Measurements from ENCODE around the gene NOSTRIN. TPM values are rescaled to one million over a fixed set of nuclear protein-coding genes. Genes with fewer than 3 reads are reported as not detected.

NOSTRIN gene
- total and polyA plus RNA-seq, 2 experiments from 2014 or later: 0.92 to 2.9 TPM

DNA sequence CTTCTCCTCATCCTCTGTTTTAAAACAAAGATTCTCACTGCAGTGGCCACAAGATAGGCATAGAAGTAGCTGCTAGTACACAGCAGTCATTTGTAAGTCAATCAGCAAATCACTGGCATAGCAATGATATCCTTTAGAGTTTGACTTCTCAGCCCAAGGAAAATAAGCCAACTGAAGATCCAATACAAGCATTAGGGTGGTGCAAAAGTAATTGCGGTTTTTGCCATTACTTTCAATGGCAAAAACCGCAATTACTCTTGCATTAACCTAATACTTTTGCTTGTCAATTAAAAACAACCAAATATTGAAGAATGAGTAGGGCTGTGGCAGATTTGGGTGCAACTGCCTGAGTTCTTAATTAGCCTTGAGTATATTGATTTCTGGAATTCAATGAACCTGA is 101.5 kb downstream of the NOSTRIN start:
- H3K36me3 ChIP-seq: no peaks in the 10 kb centered on the region
- no peak for DNase-seq (ENCODE audit: low read depth in 1 of 2, low spot score in 1 of 2)
- no peak overlapping the region for H3K27ac ChIP-seq
- TF ChIP-seq, protein P1, sequence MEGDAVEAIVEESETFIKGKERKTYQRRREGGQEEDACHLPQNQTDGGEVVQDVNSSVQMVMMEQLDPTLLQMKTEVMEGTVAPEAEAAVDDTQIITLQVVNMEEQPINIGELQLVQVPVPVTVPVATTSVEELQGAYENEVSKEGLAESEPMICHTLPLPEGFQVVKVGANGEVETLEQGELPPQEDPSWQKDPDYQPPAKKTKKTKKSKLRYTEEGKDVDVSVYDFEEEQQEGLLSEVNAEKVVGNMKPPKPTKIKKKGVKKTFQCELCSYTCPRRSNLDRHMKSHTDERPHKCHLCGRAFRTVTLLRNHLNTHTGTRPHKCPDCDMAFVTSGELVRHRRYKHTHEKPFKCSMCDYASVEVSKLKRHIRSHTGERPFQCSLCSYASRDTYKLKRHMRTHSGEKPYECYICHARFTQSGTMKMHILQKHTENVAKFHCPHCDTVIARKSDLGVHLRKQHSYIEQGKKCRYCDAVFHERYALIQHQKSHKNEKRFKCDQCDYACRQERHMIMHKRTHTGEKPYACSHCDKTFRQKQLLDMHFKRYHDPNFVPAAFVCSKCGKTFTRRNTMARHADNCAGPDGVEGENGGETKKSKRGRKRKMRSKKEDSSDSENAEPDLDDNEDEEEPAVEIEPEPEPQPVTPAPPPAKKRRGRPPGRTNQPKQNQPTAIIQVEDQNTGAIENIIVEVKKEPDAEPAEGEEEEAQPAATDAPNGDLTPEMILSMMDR (IDR thresholded peaks at IDR 0.05; ENCODE audit: low read depth, low read length): no peak
- no peaks in the 10 kb centered on the region for H3K9me3 ChIP-seq (ENCODE audit: low read depth)
- H3K4me3 ChIP-seq: no peak overlapping the region
- H3K27me3 ChIP-seq: no peaks in the 10 kb centered on the region
- no peaks in the 10 kb centered on the region for H3K4me1 ChIP-seq (ENCODE audit: low read depth)

DNA sequence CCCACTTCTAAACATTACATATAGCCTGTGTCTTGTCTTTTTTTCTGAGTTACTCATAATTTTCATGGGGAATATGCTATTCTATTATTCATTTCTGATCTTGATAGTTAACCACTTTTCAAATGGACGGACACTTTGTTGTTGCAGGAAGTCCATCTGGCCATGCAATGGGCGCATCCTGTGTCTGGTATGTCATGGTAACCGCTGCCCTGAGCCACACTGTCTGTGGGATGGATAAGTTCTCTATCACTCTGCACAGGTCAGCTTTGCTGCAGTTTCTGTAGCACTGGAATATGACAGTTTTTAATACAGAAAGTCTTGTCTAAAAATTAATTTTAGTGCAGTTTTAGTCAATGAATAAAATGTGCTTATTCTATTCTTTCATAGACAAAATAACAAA is 101.9 kb downstream of the NOSTRIN start:
- Histone ChIP-seq H3K27me3 (no peaks in the 10 kb centered on the region), H3K27ac (no peak overlapping the region), H3K9me3 (ENCODE audit: low read depth) (no peaks in the 10 kb centered on the region), H3K4me3 (no peak overlapping the region), H3K4me1 (ENCODE audit: low read depth) (no peaks in the 10 kb centered on the region), H3K36me3 (no peaks in the 10 kb centered on the region)
- TF ChIP-seq, protein P1 (IDR thresholded peaks at IDR 0.05; ENCODE audit: low read depth, low read length): no peak
- DNase-seq (ENCODE audit: low read depth in 1 of 2, low spot score in 1 of 2): no peak

DNA sequence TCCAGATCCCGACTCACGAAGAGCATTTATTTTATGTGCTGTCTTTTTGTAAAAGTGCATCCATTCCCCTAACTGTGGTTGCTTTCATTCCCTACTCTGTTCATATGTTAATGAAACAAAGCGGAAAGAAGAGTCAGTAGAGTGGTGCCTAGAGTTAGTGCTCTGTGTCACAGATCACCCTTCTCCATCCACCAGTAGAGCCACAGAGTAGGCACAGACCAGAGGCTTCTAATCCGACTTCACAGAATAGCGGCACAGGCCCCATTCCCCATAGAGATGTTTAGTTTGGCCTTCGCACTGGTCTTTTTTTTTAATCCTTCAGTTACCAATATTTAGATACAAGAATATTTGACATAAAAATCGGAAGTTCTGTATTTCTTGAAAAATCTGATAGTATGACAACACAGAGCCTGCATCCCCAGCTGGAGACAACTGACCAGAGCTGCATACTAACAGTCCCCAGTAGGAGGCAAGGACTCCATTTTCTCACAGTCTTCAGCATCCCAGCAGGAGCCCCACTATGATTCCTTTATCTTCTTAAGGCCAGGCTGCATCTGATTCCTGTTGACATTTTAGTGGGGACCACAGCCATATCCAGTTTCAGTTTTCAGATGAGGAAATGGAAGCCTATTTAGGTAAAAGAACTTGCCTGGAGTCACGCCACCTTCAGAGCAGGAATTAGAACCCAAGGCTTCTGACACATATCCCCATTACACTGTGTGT is 105.7 kb downstream of the NOSTRIN start:
- no peaks in the 10 kb centered on the region for H3K4me1 ChIP-seq (ENCODE audit: low read depth)
- TF ChIP-seq, protein P1 (IDR thresholded peaks at IDR 0.05; ENCODE audit: low read depth, low read length): no peak
- H3K27me3 ChIP-seq: peaks cover 7% of the 10 kb centered on the region
- no peak overlapping the region for H3K27ac ChIP-seq
- H3K36me3 ChIP-seq: no peaks in the 10 kb centered on the region
- DNase-seq (ENCODE audit: low read depth in 1 of 2, low spot score in 1 of 2): no peak
- no peaks in the 10 kb centered on the region for H3K9me3 ChIP-seq (ENCODE audit: low read depth)
- no peak overlapping the region for H3K4me3 ChIP-seq

DNA sequence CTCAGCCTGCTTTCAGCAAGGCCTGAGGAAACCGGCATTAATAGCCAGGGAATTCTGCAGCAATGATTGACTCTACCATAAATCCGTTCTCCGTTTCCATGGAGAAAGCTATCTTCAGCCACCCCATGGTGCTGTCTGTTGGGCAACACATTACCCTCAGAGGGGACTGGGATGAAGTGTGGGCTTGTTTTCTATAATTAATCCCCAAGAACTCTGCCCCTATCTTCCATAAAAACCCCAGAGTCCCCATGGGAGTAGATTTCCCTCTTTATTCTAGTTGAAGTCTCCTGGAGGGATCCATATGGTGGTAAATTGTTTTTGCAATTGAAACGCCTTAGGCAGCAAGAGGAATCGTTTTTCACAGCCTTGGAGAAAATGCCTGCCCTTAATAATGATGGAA is 107.9 kb downstream of the NOSTRIN start:
- H3K9me3 ChIP-seq (ENCODE audit: low read depth): no peaks in the 10 kb centered on the region
- no peaks in the 10 kb centered on the region for H3K4me1 ChIP-seq (ENCODE audit: low read depth)
- no peak overlapping the region for H3K4me3 ChIP-seq
- DNase-seq (ENCODE audit: low read depth in 1 of 2, low spot score in 1 of 2): no peak
- TF ChIP-seq, protein P1 (IDR thresholded peaks at IDR 0.05; ENCODE audit: low read depth, low read length): no peak
- H3K27ac ChIP-seq: no peak overlapping the region
- no peaks in the 10 kb centered on the region for H3K36me3 ChIP-seq
- H3K27me3 ChIP-seq: peaks cover 11% of the 10 kb centered on the region

DNA sequence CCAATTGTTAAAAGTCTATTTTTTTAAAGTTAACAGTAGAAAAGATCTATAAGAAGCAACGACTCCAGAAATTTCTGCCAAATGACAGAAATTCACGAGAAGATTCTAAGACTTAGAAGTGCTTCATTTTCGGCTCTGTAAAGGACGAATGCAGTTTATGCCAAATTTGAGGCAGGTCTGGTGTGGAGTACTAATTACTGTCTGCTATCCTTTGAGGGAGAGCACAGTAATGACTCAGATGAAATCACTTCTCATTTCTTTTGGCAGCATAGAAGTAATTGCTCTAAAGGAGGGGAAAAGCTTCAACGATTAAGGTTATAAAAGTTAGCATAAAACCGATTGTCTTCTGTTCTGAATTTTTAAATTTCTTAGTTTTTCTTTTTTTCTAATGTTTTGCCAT is 110.0 kb downstream of the NOSTRIN start:
- TF ChIP-seq, protein P1 (IDR thresholded peaks at IDR 0.05; ENCODE audit: low read depth, low read length): no peak
- H3K4me1 ChIP-seq (ENCODE audit: low read depth): no peaks in the 10 kb centered on the region
- no peaks in the 10 kb centered on the region for H3K36me3 ChIP-seq
- H3K9me3 ChIP-seq (ENCODE audit: low read depth): no peaks in the 10 kb centered on the region
- DNase-seq (ENCODE audit: low read depth in 1 of 2, low spot score in 1 of 2): no peak
- H3K27ac ChIP-seq: no peak overlapping the region
- H3K27me3 ChIP-seq: peaks cover 11% of the 10 kb centered on the region
- H3K4me3 ChIP-seq: no peak overlapping the region

Data from cardiac muscle cell (in vitro differentiated cells and primary cell).